ELR (cell line): ENCODE results near the gene MPST.
"Not testable (repeated sequence)": the region's sequence is repeated elsewhere in the genome, so short reads cannot be mapped to it uniquely, and the experiment has no call there.

ENCODE experiments used
- DNase-seq: peaks from one replicate; pipeline ENCODE4 v3.0.0-alpha.2; 2015; ENCODE audit warnings: low read depth

The MPST gene

GRCh38 chr22:37060801-37061610, 41.5 kb downstream of the MPST start:
- no peak for DNase-seq

- no peak for DNase-seq
These were observed 42.3 kb downstream of the MPST start for GRCh38 chr22:37061611-37062375.

GRCh38 chr22:37062376-37062675, 42.8 kb downstream of the MPST start:
- DNase-seq, result no peak

- no peak for DNase-seq
These were observed 43.3 kb downstream of the MPST start for GRCh38 chr22:37062702-37063381.

DNA sequence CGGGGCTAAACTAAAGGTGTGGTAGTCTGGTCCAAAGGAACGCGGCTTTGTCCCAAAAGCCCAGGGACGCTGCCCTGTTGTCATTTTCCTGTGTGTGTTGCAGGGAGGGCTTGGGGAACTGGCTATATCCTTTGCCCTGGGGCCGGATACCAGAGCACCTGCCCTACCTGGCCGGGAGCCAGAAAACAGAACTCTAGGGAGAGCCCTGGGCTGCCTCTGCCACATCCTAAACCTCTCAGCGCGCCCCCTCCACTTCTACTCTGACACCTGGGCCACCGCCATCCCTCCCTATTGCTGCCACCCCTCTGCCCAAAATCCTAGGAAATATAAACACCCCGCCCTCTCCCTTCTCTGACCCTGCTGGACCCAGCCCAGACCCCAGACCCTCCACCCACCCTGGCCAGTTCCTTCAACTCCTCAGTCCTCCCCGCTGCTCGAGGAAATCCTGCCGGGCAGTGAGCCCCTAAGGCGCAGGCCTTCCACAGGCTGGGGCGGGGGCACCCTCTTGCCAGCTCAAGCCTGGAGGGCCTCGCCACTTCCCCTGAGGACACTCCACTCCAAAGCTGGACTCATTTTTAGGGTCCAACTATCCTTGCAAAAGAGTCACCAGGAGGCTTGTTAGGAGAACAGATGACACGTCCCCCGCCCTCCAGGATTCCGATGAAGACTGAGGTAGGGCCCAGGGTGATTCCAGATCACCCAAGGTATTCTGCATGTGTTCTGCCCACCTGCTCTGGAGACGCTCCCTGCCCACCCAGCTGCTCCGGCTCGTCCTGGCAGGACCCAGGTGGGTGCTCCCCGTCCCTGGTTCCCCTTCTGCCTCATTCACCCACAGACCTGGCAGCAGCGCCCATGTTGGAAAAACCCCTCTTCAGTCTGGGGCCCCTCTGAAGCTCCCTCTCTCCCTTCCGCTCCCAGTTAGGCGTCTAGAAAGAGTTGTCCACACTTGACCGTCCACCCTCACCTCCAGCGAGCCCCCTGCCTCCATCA, 44.2 kb downstream of the MPST start:
- DNase-seq, result no peak

DNA sequence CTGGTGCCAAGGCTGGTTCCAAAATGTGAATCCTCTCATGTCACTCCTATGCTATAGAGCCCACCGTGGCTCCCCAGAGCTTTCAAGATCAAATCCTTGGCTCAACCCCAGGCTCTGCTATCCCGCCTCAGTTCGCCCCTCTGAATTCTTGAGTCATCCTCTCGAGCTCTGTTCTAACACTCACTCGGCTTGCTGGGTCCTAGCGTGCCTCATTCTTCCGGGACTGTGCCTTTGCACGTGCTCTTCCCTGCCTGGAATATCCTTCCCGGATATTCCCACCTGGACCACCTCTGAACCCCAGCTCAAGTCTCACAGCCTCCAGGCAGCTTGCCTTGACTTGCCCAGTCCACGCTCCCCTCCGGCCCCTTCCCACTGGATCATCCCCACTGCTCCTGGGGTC, 45.0 kb downstream of the MPST start:
- no peak for DNase-seq

DNA sequence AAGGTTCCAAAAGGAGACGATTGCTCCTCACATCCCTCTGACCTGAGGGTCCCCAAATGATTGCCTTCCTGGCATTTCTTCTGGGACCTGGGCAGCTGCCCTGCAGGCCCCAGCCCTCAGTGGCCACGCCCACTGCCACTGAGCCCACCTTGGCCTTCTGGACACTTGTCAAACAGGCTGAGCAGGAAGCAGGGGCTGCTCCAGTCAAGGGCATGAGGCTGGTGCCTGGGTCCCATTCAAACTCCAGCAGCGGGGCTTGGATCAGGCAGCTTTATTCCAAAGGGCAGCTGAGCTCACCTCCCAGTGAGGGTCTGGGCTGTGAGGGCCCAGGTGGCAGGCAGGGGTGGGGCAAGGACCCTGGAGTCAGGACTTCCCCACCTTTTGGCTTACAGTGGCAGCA, 45.6 kb downstream of the MPST start:
- no peak for DNase-seq

- no peak for DNase-seq
These were observed 46.4 kb downstream of the MPST start for GRCh38 chr22:37065961-37066360.

GRCh38 chr22:37067428-37067827, 47.9 kb downstream of the MPST start:
- no peak for DNase-seq

- DNase-seq, result no peak
These were observed 49.3 kb downstream of the MPST start for GRCh38 chr22:37068859-37069258.

- no peak for DNase-seq
These were observed 49.8 kb downstream of the MPST start for GRCh38 chr22:37069319-37069718.

GRCh38 chr22:37069719-37070118, 50.2 kb downstream of the MPST start:
- no peak for DNase-seq

DNA sequence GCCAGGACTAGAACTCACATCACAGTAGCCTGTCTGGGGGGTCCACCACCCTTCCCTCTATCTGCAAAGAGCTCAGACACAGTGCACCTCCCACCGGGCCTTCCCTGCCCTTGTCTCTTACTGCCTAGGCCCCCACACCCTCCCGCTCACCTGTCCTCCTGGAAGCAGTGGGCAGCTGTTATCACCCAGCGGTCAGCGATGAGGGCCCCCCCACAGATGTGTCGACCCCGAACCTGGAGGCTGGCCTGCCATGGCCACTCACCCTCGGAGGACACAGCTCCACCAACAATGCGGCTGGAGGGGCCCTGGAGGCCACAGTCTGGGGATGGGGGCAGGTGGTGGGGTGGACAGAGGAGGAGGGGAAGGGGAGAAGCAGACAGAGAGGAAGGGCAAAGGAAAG, 50.8 kb downstream of the MPST start:
- DNase-seq, result no peak

- no peak for DNase-seq
These were observed 51.2 kb downstream of the MPST start for GRCh38 chr22:37070744-37071143.

DNA sequence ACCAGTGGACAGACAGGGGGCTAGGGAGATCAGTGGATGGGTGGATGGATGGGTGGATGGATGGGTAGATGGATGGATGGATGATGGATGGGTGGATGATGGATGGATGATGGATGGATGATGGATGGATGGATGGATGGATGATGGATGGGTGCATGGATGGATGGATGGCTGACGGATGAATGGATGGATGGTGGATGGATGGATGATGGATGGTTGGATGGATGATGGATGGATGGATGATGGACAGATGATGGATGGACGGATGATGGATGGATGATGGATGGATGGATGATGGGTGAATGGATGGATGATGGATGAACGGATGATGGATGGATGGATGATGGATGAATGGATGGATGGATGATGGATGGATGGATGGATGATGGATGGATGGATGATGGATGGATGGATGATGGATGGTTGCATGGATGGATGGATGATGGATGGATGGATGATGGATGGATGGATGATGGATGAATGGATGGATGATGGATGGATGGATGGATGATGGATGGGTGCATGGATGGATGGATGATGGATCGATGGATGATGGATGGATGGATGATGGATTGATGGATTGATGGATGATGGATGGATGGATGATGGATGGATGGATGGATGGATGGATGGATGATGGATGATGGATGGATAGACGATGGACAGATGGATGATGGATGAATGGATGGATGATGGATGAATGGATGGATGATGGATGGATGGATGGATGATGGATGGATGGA, 52.5 kb downstream of the MPST start:
- DNase-seq, result not testable (repeated sequence)

- DNase-seq, result no peak
These were observed 53.1 kb downstream of the MPST start for GRCh38 chr22:37072673-37073072.

- DNase-seq, result no peak
These were observed 55.0 kb downstream of the MPST start for GRCh38 chr22:37074537-37074936.

GRCh38 chr22:37075046-37075445, 55.5 kb downstream of the MPST start:
- DNase-seq, result no peak

DNA sequence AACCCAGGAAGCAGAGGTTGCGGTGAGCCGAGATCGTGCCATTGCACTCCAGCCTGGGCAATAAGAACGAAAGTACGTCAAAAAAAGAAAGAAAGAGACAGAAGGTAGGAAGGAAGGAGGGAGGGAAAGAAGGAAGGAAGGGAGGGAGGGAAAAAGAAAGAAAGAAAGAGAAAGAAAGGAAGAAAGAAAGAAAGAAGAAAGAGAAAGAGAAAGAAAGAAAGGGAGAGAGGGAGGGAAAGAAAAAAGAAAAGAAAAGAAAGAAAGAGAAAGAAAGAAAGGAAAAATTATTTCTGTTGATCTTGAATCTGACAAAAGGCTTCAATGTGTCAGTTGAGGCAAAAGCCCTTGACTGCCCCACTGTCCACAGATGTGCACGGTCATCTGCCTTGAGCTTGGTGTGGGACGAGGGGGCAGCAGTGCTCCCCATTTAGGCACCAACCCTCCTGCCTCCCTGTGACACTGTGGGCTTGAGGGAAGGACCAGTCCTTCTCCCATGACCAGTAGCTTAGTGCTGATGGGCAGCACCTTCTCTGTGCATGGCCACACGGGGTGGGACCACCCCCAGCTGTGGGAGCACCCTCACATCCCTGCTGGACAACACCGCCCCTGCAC, 56.4 kb downstream of the MPST start:
- DNase-seq, result no peak

DNA sequence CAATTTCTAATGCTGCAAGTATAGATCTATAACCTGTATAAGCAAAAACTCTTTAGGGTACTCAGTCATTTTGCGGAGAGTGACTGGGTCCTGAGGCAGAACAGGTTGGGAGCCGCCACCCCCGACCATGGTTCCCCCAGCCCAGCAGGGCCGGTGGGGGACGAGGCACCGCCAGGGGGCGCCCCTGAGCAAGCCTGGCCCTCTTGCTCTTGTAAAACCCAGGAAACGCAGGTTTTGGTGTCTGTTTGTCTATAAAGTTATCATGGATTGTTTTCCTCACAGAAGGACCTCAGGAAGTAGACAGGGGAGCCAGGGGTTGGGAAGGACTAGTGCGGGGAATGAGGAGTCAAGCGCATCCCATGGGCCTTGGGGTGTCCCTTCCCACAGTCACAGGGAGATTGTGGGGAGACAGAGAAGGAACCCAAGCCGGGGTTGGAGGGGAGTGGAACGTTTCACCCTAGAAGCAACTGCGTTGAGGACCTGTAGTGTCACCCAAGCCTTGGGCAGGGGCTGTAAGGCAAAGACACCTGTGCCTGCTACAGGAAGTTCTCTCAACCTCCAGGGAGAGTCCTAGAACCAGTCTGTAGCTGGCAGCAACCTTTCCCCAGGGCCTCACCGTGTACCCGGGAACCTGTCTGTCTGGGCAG, 58.4 kb downstream of the MPST start:
- DNase-seq, result peak; percentile 61
